GM18858 (cell line): ENCODE results near the gene ALG9.

Experiments
- ATAC-seq: cut with Tn5 transposase; IDR thresholded peaks from one replicate; pipeline ENCODE4 v1.9.1; 2021; ENCODE audit not compliant: unreplicated experiment

ALG9 gene, protein sequence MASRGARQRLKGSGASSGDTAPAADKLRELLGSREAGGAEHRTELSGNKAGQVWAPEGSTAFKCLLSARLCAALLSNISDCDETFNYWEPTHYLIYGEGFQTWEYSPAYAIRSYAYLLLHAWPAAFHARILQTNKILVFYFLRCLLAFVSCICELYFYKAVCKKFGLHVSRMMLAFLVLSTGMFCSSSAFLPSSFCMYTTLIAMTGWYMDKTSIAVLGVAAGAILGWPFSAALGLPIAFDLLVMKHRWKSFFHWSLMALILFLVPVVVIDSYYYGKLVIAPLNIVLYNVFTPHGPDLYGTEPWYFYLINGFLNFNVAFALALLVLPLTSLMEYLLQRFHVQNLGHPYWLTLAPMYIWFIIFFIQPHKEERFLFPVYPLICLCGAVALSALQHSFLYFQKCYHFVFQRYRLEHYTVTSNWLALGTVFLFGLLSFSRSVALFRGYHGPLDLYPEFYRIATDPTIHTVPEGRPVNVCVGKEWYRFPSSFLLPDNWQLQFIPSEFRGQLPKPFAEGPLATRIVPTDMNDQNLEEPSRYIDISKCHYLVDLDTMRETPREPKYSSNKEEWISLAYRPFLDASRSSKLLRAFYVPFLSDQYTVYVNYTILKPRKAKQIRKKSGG

DNA sequence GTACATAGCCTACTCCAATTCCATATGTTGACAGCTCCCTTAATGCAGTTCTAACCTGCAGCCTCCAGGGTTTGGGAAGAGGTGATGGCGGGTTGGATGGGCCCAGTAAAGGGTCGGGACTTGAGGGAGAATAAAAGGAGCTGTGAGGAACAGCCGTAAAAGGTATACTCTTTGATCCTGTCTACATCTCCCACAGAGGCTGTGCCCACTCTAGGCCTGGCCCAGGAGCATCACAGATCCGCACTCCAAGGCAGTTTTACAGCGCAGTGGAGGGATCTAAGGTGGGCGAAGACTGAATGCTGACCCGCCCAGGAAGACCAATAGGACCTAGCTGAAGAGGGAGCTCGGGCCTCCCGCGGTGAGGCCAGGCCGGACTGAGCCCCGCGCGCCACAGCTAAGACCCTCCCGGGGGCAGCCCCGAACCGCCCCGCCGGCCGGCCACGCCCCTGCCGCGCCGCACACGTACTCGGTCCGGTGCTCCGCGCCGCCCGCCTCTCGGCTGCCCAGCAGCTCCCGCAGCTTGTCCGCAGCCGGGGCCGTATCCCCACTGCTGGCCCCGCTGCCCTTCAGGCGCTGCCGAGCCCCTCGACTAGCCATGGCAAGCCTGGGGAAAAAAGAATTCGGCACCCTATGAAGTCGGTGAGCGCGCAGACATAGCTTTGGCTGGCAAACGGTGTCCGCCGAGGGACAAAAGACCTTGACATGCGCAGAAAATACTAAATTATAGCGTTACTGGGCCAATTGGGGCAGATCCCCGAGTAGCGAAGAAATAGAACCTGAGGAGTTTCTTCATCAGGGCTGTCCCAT is at the start of gene ALG9:
Gene ALG9, minus strand, starts transcription at position 696 of the 807 bp plus-strand sequence. Its CDS starts 99 bp downstream, at position 597.
- peak; percentile 73 for ATAC-seq

DNA sequence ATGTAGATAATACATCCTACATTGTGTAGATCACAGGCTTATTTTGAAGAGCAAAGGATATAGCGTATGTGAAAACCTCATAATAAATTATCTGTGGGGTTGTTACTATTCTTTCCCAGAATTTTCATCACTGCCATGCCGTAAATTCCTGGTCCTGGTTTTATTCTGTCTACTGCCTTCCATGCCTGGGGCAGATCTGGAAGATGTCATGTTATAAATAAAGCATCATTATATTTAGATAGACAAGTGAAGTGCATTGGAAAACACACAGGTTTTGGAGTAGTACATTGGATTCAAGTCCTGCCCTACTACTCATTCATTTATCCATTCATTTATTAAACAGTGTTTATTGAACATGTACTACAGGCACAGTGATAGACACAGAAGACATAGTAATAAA is 49.5 kb upstream of the ALG9 start:
- ATAC-seq, result no peak

DNA sequence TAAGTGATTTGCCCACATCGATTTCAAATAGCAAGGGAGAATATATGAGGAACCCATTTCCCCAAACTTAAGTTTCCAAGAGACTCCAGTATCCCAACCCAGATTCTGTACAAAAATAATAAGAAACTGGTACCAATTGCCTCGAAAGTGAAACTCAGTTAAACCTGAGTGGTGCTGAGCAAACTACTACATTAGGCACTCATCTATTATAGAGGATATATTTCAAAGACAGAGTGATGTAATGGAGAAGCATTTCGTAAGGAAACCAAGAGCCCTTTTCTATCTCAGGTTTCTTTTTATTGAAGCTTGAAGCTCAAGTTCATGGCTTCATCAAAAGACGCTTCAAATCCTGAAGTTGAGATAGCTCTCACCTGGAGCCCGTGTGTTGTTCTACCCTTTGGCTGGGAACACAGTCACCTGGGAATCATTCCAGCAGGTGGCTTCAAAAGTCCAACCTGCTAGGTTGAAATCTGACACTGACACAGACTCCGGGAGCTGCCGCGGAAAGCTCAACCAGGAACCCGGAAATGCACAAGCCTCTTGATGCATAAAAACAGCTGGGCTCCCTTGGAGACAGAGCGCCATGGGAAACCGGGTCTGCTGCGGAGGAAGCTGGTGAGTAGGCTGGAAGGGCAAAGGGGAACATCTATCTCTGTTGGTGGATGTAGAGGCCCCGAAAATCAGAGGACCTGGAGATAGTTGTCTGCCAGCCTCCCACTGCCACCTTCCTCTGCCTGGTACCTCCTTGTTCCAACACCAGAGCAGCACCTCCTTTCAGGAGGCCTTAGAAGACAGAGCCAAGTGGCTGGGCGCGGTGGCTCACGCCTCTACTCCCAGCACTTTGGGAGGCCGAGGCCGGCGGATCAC is 47.2 kb upstream of the ALG9 start, which contains the start of gene C11orf52:
Gene C11orf52, plus strand, starts transcription at position 524 of the 867 bp plus-strand sequence. Its CDS starts 60 bp downstream, at position 584.
- ATAC-seq, result no peak

DNA sequence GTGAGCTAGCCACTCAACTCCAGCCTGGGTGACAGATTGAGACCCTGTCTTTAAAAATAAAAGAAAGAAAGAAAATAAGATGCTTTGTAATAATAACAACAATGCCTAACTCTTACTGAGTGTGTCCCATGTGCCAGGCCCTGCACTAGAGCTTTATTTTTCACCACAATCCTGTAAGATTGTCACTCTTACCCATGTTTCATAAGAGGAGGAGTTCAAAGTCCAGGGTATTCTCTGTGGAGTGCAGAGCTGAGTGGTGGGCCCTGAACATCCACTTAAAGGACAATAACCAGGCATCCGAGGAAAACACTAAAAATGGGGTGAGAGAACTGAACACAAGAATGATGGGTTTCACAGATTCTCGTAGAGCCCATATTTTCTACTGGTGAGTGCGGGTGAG is 46.4 kb upstream of the ALG9 start:
- no peak for ATAC-seq

DNA sequence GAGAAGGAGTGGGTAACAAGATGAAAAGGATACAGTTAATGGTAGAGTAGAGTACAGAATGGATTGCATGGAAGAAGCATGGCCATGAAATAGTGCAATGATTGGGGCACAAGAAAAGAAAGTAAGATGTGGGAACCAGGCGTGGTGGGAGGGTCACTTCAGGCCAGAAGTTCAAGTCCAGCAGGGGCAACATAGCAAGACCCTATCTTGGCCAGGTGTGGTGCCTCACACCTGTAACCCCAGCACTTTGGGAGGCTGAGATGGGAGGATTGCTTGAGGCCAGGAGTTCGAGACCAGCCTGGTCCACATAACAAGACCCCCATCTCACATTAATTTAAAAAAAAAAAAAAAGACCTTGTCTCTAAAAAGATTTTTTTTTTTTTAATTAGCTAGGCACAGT is 45.9 kb upstream of the ALG9 start:
- no peak for ATAC-seq

DNA sequence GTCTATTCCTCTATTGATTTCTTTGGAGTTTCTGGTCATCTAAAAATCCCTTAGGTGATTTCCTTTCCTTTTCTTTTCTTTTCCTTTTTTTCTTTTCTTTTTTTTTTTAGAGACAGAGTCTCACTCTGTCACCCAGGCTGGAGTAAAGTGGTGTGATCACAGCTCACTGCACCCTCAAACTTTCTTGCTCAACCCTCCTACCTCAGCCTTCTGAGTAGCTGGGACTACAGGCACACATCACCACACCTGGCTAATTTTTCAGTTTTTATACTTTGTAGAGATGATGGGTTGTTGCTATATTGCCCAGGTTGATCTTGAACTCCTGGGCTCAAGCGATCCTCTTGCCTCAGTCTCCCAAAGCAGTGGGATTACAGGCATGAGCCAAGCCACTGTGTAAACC is 45.4 kb upstream of the ALG9 start:
- ATAC-seq, result no peak

DNA sequence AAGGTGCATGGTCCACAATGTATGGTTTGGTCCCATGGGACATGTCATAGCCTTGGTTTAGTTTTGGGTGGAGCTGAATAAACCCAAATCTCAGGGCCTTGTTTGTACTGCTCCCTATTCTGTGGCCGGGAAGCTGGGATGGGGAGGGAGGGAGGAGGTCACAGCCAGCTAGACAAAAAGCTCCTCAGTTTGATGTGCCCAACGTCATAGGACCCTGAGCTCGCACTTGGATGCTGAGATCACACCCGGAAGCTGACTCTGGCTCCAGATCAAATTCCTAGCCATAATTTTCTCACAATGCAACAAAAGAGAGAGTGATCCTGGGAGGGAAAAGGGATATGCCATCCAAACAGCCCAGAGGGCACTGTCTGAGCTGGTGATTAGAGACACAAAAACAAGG is 42.6 kb upstream of the ALG9 start:
- ATAC-seq, result no peak

DNA sequence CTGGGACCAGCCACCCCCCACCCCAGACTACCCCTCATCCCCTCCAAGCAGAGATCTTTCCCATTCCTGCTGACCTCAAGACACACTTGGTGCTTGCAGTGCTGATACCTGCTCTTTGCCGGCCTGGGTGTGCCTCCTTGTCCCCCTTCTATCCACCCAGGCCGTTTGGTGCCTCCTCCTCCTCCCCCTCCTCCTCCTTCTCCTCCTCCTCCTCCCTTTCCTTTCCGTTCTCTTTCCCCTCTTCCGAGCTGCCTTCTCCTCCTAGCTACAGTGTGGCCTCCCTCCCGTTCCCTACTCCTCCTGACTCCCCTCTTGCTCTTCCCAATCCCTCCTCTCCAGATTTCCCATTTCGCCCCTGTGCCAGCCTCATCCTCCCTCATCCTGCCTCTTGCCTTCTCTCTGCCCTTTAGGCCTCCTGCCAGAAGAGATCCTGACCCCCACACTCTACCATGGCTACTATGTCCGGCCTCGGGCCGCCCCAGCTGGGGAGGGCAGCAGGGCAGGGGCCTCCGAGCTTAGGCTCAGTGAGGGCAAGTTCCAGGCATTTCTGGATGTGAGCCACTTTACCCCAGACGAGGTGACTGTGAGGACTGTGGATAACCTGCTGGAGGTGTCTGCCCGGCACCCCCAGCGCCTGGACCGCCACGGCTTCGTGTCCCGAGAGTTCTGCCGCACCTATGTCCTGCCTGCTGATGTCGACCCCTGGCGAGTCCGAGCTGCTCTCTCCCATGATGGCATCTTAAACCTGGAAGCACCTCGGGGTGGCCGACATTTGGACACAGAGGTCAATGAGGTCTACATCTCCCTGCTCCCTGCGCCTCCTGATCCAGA is 41.9 kb upstream of the ALG9 start:
- no peak for ATAC-seq

DNA sequence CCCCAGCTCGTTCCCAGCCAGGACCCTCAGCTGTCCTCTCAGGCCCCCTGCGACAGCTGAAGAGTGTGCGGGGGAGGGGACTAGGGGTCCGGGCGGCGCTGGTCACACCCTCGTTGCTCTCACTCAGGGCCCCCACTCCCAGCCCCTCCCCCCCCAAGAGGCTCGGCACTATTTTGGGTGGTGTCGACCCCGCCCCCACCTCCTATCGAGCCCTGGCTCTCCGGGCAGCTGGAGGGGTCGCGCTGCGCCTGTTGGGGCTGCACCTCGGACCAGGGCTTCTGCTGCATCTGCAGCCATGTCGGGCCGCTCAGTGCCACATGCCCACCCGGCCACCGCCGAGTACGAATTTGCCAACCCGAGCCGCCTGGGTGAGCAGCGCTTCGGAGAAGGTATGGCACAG is 41.2 kb upstream of the ALG9 start, which contains the start of gene HSPB2:
Gene HSPB2, plus strand, starts transcription at position 200 of the 400 bp plus-strand sequence. Its CDS starts 96 bp downstream, at position 296.
- ATAC-seq, result no peak

DNA sequence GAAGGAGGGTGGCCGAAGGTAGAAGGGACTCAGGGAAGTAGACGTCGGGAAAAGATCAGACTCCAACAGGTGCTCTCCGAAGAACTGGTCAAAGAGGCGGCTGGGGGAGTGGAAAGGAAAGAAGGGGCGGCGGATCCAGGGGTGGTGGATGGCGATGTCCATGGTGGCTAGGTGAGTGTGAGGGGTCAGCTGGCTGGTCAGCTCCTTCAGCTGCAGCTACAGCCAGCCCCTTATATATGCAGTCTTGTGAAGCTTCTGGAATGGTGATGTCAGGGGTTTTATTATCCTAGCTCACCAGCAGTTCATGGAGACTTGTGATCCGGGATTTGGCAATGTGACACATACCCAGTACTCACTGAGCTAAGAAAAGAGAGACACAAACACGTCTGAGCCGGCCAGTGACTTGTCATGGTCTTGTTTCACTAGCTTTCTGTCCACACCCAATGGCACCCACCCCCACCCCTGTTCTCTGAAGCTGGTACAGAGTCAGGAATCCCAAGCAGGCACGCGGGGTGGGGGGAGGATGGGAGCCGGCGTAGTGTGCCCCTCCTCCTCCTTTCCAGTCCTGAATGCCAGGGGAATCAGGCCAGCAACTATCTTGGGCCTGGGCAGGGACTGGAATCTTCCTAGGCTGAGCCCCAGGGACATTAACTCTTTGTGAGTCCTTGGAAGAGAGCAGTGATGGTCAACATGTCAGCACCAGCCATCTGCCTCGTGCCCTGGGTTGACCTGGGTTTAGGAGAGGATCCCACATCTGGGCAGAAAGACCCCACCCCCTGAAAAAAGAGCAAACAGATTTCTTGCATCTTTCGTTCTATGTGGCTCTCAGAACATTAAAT is 40.4 kb upstream of the ALG9 start, which contains the start of gene CRYAB:
Gene CRYAB, minus strand, starts transcription at position 208 of the 839 bp plus-strand sequence. Its CDS starts 46 bp downstream, at position 162.
- no peak for ATAC-seq

DNA sequence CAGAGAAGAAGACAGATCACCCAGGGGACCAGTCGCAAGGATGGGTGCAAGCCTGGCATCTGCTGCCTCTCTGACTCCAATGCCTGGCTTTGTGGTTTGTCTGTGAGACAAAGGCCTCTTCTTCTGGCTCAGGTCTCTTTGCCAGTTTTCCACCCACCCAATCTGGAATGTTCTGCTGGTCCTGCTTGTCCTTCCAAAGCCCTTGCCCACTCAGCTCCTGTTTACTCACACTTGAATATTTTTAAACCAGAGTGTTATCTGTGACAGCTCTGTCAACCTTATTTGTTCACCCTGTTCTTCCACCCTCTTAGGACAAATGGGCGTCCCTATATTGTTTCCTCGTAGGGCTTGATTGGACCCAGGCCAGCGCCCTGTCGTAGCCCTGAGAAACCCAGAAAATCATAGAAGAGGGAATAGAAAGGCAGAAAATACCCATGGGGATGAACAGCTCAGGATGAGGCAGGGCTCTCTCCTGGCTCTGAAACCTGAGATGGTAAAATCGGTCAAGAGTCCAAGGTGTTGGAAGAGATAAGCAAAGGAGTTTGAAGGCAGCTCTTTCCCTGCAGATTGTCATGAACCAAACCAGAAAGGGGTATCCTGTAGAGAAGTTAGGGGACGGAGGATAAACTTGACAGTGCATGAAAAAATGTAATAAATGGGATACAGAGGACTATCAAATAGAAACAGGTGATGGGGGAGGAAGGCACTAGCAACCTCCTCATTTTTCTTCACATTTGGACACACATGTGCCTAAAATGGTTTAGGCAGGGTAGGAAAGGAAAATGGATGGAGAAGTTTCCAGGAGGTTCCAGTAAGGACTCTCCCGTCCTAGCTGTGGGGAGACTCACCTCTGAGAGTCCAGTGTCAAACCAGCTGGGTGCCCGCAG is 39.5 kb upstream of the ALG9 start:
- no peak for ATAC-seq

DNA sequence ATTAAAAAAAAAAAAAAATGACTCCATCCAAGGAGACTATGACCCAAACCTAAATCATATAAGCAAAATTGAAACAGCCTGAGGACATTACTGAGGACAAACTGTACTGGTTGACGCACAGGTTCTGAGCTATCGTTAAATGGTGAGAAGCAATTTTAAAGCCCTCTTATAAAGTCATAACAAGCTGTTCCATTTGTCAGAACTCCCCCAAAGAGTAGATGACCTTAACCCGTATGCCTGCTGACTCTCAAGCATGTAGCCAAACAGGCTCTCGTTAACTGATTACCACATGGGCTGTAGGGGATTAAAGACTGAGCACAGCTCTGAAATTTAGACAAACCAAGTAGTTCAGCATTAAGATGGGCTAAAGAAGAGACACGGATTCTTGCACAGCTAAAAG is 38.0 kb upstream of the ALG9 start:
- ATAC-seq, result no peak

DNA sequence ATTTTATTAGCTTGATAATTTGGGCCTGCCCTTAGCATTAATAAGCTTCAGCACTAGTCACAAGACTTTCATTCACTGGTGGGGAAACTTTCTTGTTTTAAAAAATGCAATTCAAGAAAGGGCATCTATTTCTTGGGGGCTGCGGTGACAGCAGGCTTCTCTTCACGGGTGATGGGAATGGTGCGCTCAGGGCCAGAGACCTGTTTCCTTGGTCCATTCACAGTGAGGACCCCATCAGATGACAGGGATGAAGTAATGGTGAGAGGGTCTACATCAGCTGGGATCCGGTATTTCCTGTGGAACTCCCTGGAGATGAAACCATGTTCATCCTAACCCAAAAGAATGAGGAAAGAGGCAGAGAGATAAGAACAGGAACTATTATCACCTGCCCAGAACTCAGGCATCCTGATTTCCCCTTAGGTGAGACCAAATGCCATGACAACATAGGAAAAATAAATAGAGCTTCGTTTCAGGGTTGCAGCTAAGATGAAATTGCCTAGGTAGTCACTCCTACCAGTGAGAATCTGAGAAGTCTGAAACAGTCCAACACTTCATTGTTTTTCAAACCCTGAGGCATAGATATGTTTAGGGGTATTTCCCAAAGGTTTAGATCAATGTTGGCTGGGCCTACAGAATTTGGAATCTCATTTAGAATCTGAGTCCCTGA is 37.4 kb upstream of the ALG9 start:
- ATAC-seq, result no peak

DNA sequence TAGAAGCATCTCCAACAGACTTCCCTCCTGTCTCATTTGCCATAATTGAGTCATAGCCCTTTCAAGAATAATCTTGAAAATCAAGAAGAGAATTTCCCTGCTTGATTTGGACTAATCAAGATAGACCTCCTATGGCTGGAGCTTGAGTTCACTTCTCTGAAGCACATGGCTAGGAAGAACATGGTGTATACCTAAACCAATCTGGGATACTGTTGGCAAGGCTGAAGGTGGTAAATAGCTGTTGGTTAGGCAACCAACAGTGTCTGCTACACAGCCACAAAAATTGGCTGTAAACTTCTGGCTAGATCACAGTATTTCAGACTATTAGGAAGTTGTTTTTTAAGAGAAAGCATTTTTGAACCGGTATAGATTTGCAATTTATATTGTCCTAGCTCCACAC is 35.3 kb upstream of the ALG9 start:
- ATAC-seq, result no peak

DNA sequence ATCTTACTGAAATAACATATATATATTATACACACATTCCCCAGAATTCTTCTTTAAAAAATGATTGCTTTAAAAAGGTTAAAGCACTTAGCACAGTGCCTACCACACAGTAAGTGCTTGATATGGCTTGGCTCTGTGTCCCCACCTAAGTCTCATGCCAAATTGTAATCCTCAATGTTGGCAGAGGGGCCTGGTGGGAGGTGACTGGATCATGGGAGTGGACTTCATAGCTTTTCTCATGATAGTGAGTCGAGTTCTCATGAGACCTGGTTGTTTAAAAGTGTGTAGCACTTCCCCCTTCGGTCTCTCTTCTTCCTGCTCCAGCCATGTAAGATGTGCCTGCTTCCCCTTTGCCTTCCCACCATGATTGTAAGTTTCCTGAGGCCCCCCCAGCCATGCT is 34.0 kb upstream of the ALG9 start:
- ATAC-seq, result no peak

DNA sequence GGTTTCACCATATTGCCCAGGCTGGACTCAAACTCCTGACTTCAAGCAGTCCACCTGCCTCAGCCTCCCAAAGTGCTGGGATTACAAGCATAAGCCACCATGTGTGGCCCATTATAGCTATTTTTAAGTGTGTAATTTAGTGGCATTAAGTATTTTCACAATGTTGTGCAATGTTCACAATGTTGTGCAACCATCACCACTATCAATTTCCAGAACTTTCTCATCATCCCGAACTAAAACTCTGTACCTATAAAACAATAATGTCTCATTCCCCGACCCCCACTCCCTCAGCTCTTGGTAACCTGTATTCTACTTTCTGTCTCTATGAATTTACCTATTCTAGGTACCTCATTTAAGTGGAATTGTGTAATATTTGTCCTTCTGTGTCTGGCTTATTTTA is 15.5 kb upstream of the ALG9 start:
- ATAC-seq, result no peak

DNA sequence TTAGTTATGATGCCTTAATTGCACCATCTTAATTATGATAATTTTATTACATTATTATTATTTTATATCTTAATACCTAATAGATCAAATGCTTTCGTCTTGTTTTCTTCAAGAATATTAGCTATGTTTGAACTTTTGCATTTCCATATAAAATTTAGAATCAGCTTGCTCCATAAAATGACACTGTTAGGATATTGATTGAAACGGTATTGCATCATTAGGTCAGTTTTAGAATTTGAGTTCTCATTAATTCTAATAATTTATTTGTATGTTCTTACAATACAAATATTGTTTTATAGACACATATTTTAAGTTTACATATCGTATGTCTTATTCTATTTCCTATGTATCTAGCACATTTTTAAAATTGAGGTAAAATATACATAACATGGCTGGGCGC is 14.7 kb upstream of the ALG9 start:
- ATAC-seq, result no peak
